GM12892 (cell line): ENCODE measurements around the gene HSPA2.

ENCODE experiments used
- POLR2A ChIP-seq: IDR thresholded peaks from 2 replicates; pipeline ENCODE4 v1.6.1; 2011; ENCODE audit warnings: low read depth, low read length, control low read depth
- TAF1 ChIP-seq: IDR thresholded peaks from 2 replicates; pipeline ENCODE4 v1.6.1; 2011; ENCODE audit warnings: low read depth, mild to moderate bottlenecking, control low read depth, low read length, borderline replicate concordance

DNA sequence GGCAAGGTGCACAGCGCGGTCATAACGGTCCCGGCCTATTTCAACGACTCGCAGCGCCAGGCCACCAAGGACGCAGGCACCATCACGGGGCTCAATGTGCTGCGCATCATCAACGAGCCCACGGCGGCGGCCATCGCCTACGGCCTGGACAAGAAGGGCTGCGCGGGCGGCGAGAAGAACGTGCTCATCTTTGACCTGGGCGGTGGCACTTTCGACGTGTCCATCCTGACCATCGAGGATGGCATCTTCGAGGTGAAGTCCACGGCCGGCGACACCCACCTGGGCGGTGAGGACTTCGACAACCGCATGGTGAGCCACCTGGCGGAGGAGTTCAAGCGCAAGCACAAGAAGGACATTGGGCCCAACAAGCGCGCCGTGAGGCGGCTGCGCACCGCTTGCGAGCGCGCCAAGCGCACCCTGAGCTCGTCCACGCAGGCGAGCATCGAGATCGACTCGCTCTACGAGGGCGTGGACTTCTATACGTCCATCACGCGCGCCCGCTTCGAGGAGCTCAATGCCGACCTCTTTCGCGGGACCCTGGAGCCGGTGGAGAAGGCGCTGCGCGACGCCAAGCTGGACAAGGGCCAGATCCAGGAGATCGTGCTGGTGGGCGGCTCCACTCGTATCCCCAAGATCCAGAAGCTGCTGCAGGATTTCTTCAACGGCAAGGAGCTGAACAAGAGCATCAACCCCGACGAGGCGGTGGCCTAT is 875 bp downstream of the HSPA2 start:
- TF ChIP-seq POLR2A (no peak), TAF1 (no peak)
